IMR-90 (cell line): Measurements from ENCODE around the gene TMEM54. TPM values are rescaled to one million over a fixed set of nuclear protein-coding genes. Genes with fewer than 3 reads are reported as not detected.

ENCODE experiments used
- ATAC-seq: fragments of 200-7000 bp; cut with Tn5 transposase; 2 replicates; pipeline ENCODE4 v1.9.1; 2020; ENCODE audit warnings: low read depth, mild to moderate bottlenecking, moderate library complexity
- BruUV-seq: library from RNA; stranded (reverse); fragments of 400-500 nt; replicated peaks from 2 replicates; lab custom pipeline; 2021; lab: Mats Ljungman, UMichigan
- CTCF ChIA-PET: fragments of 300-600 bp; formaldehyde crosslinking; extraction: SDS; loops from one replicate; lab custom pipeline; 2021; ENCODE audit warnings: antibody characterized with exemption; lab: Yijun Ruan, JAX
- POLR2A ChIA-PET: fragments of 300-600 bp; sonication (Branson Sonifier 250); formaldehyde crosslinking; loops from one replicate; lab custom pipeline; 2022; ENCODE audit warnings: antibody characterized with exemption; ENCODE audit not compliant: unreplicated experiment; lab: Charles Lee
- DNase-seq: peaks from one replicate; pipeline ENCODE4 v3.0.0; 2013
- H2AFZ ChIP-seq: replicated peaks from 2 replicates; pipeline ENCODE3; 2013; ENCODE audit warnings: low read length, mild to moderate bottlenecking; ENCODE audit not compliant: poor library complexity
- H2AK5ac ChIP-seq: 2 replicates; pipeline ENCODE4 v1.6.1; 2013; ENCODE audit warnings: low read depth, low read length, inconsistent platforms
- H2AK9ac ChIP-seq: replicated peaks from 2 replicates; pipeline ENCODE3; 2013; ENCODE audit warnings: mild to moderate bottlenecking, low read depth, low read length, moderate library complexity; ENCODE audit not compliant: poor library complexity
- H2BK120ac ChIP-seq: 2 replicates; pipeline ENCODE4 v1.6.1; 2013; ENCODE audit warnings: low read depth, low read length, inconsistent platforms
- H2BK15ac ChIP-seq: 3 replicates; pipeline ENCODE4 v1.6.1; 2013; ENCODE audit warnings: low read depth, low read length, inconsistent platforms
- H2BK20ac ChIP-seq: 2 replicates; pipeline ENCODE4 v1.6.1; 2013; ENCODE audit warnings: low read depth, mild to moderate bottlenecking, inconsistent platforms, low read length, moderate library complexity
- H2BK5ac ChIP-seq: 2 replicates; pipeline ENCODE4 v1.6.1; 2013; ENCODE audit warnings: mild to moderate bottlenecking, low read depth, low read length, inconsistent platforms; ENCODE audit not compliant: poor library complexity, severe bottlenecking
- H3K14ac ChIP-seq: replicated peaks from 2 replicates; pipeline ENCODE4 v1.6.1; 2013; ENCODE audit warnings: low read depth, low read length, inconsistent platforms
- H3K18ac ChIP-seq: 2 replicates; pipeline ENCODE4 v1.6.1; 2013; ENCODE audit warnings: low read depth, low read length, control low read depth
- H3K23ac ChIP-seq: 2 replicates; pipeline ENCODE4 v1.6.1; 2013; ENCODE audit warnings: low read depth, low read length, inconsistent platforms
- H3K27ac ChIP-seq: 2 replicates; pipeline ENCODE4 v1.5.1; 2013; ENCODE audit warnings: mild to moderate bottlenecking, control low read depth, low read length; ENCODE audit not compliant: insufficient read depth
- H3K27me3 ChIP-seq: 2 replicates; pipeline ENCODE4 v1.6.1; 2013; ENCODE audit warnings: low read length; ENCODE audit not compliant: control insufficient read depth, insufficient read depth
- H3K36me3 ChIP-seq: 2 replicates; pipeline ENCODE4 v1.6.1; 2013; ENCODE audit warnings: low read length, mixed read lengths; ENCODE audit not compliant: control insufficient read depth, insufficient read depth
- H3K4ac ChIP-seq: 2 replicates; pipeline ENCODE4 v1.6.1; 2013; ENCODE audit warnings: low read depth, low read length, inconsistent platforms
- H3K4me1 ChIP-seq: 2 replicates; pipeline ENCODE4 v1.6.1; 2013; ENCODE audit warnings: low read length, mixed read lengths; ENCODE audit not compliant: control insufficient read depth, insufficient read depth
- H3K4me2 ChIP-seq: 2 replicates; pipeline ENCODE4 v1.6.1; 2013; ENCODE audit warnings: low read depth, mild to moderate bottlenecking, control low read depth, low read length, moderate library complexity
- H3K4me3 ChIP-seq: 2 replicates; pipeline ENCODE4 v1.5.1; 2013; ENCODE audit warnings: low read depth, mild to moderate bottlenecking, control low read depth, low read length, moderate library complexity; ENCODE audit not compliant: insufficient read depth
- H3K56ac ChIP-seq: 2 replicates; pipeline ENCODE4 v1.6.1; 2013; ENCODE audit warnings: low read length, inconsistent platforms; ENCODE audit not compliant: insufficient read depth; ENCODE audit errors: extremely low read depth
- H3K79me1 ChIP-seq, 2 experiments: 2 replicates each; pipeline ENCODE4 v1.6.1; 2013; ENCODE audit warnings: low read length in 2 of 2, inconsistent platforms in 1 of 2, low read depth in 1 of 2
- H3K9ac ChIP-seq: 2 replicates; pipeline ENCODE4 v1.6.1; 2013; ENCODE audit warnings: low read depth, low read length, control low read depth
- H3K9me1 ChIP-seq: 2 replicates; pipeline ENCODE4 v1.6.1; 2013; ENCODE audit warnings: low read length, inconsistent platforms; ENCODE audit not compliant: insufficient read depth
- H3K9me3 ChIP-seq: 2 replicates; pipeline ENCODE4 v1.6.1; 2013; ENCODE audit warnings: low read length; ENCODE audit not compliant: control insufficient read depth, insufficient read depth
- H4K20me1 ChIP-seq: 2 replicates; pipeline ENCODE4 v1.6.1; 2013; ENCODE audit warnings: low read length, inconsistent platforms; ENCODE audit not compliant: insufficient read depth
- H4K5ac ChIP-seq: 2 replicates; pipeline ENCODE4 v1.6.1; 2013; ENCODE audit warnings: mild to moderate bottlenecking, low read depth, low read length, control low read depth
- H4K8ac ChIP-seq, 2 experiments: 2 replicates each; pipeline ENCODE4 v1.6.1; 2013; ENCODE audit warnings: low read depth in 2 of 2, low read length in 2 of 2, control low read depth in 1 of 2, inconsistent platforms in 1 of 2
- H4K91ac ChIP-seq: 2 replicates; pipeline ENCODE4 v1.6.1; 2013; ENCODE audit warnings: low read depth, low read length, inconsistent platforms; ENCODE audit not compliant: insufficient read depth
- BHLHE40 ChIP-seq: fragments of 150-350 bp; IDR thresholded peaks from 2 replicates; pipeline ENCODE4 v1.6.1; 2016; ENCODE audit warnings: mild to moderate bottlenecking, low read depth, low read length
- CEBPB ChIP-seq: IDR thresholded peaks from 2 replicates; pipeline ENCODE4 v1.6.1; 2012; ENCODE audit warnings: low read depth, low read length, improper control_type of control experiment
- CHD1 ChIP-seq: IDR thresholded peaks from 2 replicates; pipeline ENCODE4 v1.6.1; 2012; ENCODE audit warnings: low read depth, low read length, improper control_type of control experiment
- CTCF ChIP-seq: conservative IDR thresholded peaks from 2 replicates; pipeline ENCODE4 v1.5.1; 2012; ENCODE audit warnings: mild to moderate bottlenecking, low read depth, low read length, improper control_type of control experiment
- ELK1 ChIP-seq: fragments of 150-350 bp; IDR thresholded peaks from 2 replicates; pipeline ENCODE4 v1.6.1; 2016; ENCODE audit warnings: low read depth, mild to moderate bottlenecking, low read length, moderate library complexity, borderline replicate concordance
- FOS ChIP-seq: fragments of 150-350 bp; IDR thresholded peaks from 2 replicates; pipeline ENCODE4 v1.6.1; 2016; ENCODE audit warnings: low read depth, low read length
- MAFK ChIP-seq: IDR thresholded peaks from 2 replicates; pipeline ENCODE4 v1.6.1; 2012; ENCODE audit warnings: low read depth, low read length, improper control_type of control experiment
- MAZ ChIP-seq: IDR thresholded peaks from 2 replicates; pipeline ENCODE4 v1.6.1; 2012; ENCODE audit warnings: low read depth, mild to moderate bottlenecking, low read length, improper control_type of control experiment, moderate library complexity, borderline replicate concordance
- MXI1 ChIP-seq: IDR thresholded peaks from 2 replicates; pipeline ENCODE4 v1.6.1; 2012; ENCODE audit warnings: low read depth, mild to moderate bottlenecking, low read length, moderate library complexity, borderline replicate concordance
- NFE2L2 ChIP-seq: fragments of 150-350 bp; IDR thresholded peaks from 2 replicates; pipeline ENCODE4 v1.6.1; 2016; ENCODE audit warnings: low read depth, mild to moderate bottlenecking, low read length
- POLR2A ChIP-seq: IDR thresholded peaks from 2 replicates; pipeline ENCODE4 v1.6.1; 2012; ENCODE audit warnings: mild to moderate bottlenecking, low read depth, low read length
- RAD21 ChIP-seq: IDR thresholded peaks from 2 replicates; pipeline ENCODE4 v1.6.1; 2012; ENCODE audit warnings: low read length, improper control_type of control experiment
- RCOR1 ChIP-seq: IDR thresholded peaks from 2 replicates; pipeline ENCODE4 v1.6.1; 2012; ENCODE audit warnings: mild to moderate bottlenecking, low read length, improper control_type of control experiment; ENCODE audit not compliant: insufficient replicate concordance
- RFX5 ChIP-seq: IDR thresholded peaks from 2 replicates; pipeline ENCODE4 v1.8.0; 2012; ENCODE audit warnings: low read depth, mild to moderate bottlenecking, low read length, moderate library complexity
- USF2 ChIP-seq: fragments of 150-350 bp; IDR thresholded peaks from 2 replicates; pipeline ENCODE4 v1.6.1; 2017; ENCODE audit warnings: mild to moderate bottlenecking, antibody characterized with exemption, low read length, low read depth
- WGBS, 2 experiments: methylation state at CpG; one replicate each; pipeline versions ENCODE4 v1.1.5 to v1.1.7; 2013; ENCODE audit warnings: missing lambda C conversion rate in 2 of 2; ENCODE audit not compliant: insufficient read length in 1 of 2; ENCODE audit errors: extremely low coverage in 2 of 2; 5-methylcytosine and 5-hydroxymethylcytosine counted together
- dilution Hi-C: fragments of 300-500 bp; cut with HindIII; formaldehyde crosslinking; loops from one replicate; pipeline ENCODE4 v1.14.3; 2018; ENCODE audit warnings: low sequenced_read_pairs; ENCODE audit not compliant: unreplicated experiment
- in situ Hi-C: fragments of 300-500 bp; cut with MboI; formaldehyde crosslinking; loops from 3 replicates; pipeline ENCODE4 v1.14.3; 2019; ENCODE audit warnings: low sequenced_read_pairs, inconsistent platforms, mixed read lengths
- intact Hi-C: fragments of 100-400 bp; cut with micrococcal nuclease; formaldehyde crosslinking; loops from 2 replicates; pipeline ENCODE4 v1.10.0; 2022
- polyA plus RNA-seq, 3 experiments: library from polyadenylated mRNA; depleted of rRNA; stranded (reverse); fragments of >200 nt; gene quantifications; 2 replicates each; pipeline ENCODE4 v1.2.3, GENCODE V29; 2012; ENCODE audit warnings: low replicate concordance in 1 of 3
- total RNA-seq: library from RNA; depleted of rRNA; stranded (reverse); fragments of >200 nt; gene quantifications from 2 replicates; pipeline ENCODE4 v1.2.3, GENCODE V29; 2012

TMEM54 gene
- total and polyA plus RNA-seq, 2 of the 4 experiments (the other 2 are of a cell fraction), result 25.5 to 75.2 TPM

- H3K4ac ChIP-seq, result no peak overlapping the region
- H2BK15ac ChIP-seq, result no peak overlapping the region
- no peak overlapping the region for H2BK20ac ChIP-seq
- intact Hi-C loops (no loop called here), in situ Hi-C loops (no loop called here), dilution Hi-C loops (no loop called here)
- no TSS peak for BruUV-seq
- WGBS, 2 experiments, result 78% methylated on average over 2 of the region's 6 CpGs; no CpG with 5 or more reads in 1 of the 2 experiments
- POLR2A ChIA-PET, result no interaction called here
- no peak overlapping the region for H3K9ac ChIP-seq
- no peak overlapping the region for H4K5ac ChIP-seq
- H3K27ac ChIP-seq, result no peak overlapping the region
- no peak overlapping the region for H4K91ac ChIP-seq
- H3K9me1 ChIP-seq, result no peaks in the 10 kb centered on the region
- no peak overlapping the region for H3K4me2 ChIP-seq
- DNase-seq (no peak), ATAC-seq (no peak)
- H2AFZ ChIP-seq, result no peak overlapping the region
- H2BK5ac ChIP-seq, result no peak overlapping the region
- H3K9me3 ChIP-seq, result no peaks in the 10 kb centered on the region
- no peak overlapping the region for H2AK9ac ChIP-seq
- H3K23ac ChIP-seq, result no peak overlapping the region
- no peaks in the 10 kb centered on the region for H3K27me3 ChIP-seq
- no peak overlapping the region for H2BK120ac ChIP-seq
- H2AK5ac ChIP-seq, result no peak overlapping the region
- peaks cover 7% of the 10 kb centered on the region; the same call in 1 of the 2 replicates for H4K20me1 ChIP-seq
- H3K18ac ChIP-seq, result no peak overlapping the region
- CTCF ChIA-PET, result interaction anchor here (0.8 to 1.2 kb wide), 2 partner anchors 8 to 138 kb away, joined by 3 to 5 read pairs; no protein-coding TSS in a partner anchor
- H3K4me1 ChIP-seq, result peaks cover 2% of the 10 kb centered on the region; the same call in 1 of the 2 replicates
- no peak overlapping the region for H4K8ac ChIP-seq
- H3K14ac ChIP-seq, result no peak overlapping the region
- no peak overlapping the region for H3K4me3 ChIP-seq
- H3K56ac ChIP-seq, result no peak overlapping the region
- H3K79me1 ChIP-seq, result peaks cover 17 to 24% of the 10 kb centered on the region in 2 experiments
- peaks cover 16% of the 10 kb centered on the region for H3K36me3 ChIP-seq
- no peak for TF ChIP-seq CEBPB
- TF ChIP-seq RAD21, result no peak
- TF ChIP-seq FOS, result no peak
- no peak for TF ChIP-seq ELK1
- TF ChIP-seq USF2, result no peak
- TF ChIP-seq MAFK, result no peak
- TF ChIP-seq RCOR1, result no peak
- TF ChIP-seq NFE2L2, result no peak
- TF ChIP-seq CTCF, result no peak
- no peak for TF ChIP-seq MAZ
- no peak for TF ChIP-seq MXI1
- TF ChIP-seq RFX5, result no peak
- no peak for TF ChIP-seq CHD1
- no peak for TF ChIP-seq BHLHE40
- no peak for TF ChIP-seq POLR2A
Measured at GRCh38 chr1:32947669-32948389, 46.6 kb upstream of the TMEM54 start.
